GM23248 (cell line): ENCODE results near the gene BAX.

Experiments used
- EZH2 ChIP-seq: fragments of 200-600 bp; sonication (generic); IDR thresholded peaks from 2 replicates; pipeline ENCODE4 v1.6.1; 2018; ENCODE audit warnings: antibody characterized with exemption, mild to moderate bottlenecking; ENCODE audit not compliant: insufficient read depth, poor library complexity, severe bottlenecking
- EZH2phosphoT487 ChIP-seq: fragments of 200-600 bp; sonication (generic); IDR thresholded peaks from 2 replicates; pipeline ENCODE4 v1.6.1; 2018; ENCODE audit warnings: antibody characterized with exemption, moderate library complexity, mild to moderate bottlenecking, low read depth; ENCODE audit not compliant: insufficient read depth

DNA sequence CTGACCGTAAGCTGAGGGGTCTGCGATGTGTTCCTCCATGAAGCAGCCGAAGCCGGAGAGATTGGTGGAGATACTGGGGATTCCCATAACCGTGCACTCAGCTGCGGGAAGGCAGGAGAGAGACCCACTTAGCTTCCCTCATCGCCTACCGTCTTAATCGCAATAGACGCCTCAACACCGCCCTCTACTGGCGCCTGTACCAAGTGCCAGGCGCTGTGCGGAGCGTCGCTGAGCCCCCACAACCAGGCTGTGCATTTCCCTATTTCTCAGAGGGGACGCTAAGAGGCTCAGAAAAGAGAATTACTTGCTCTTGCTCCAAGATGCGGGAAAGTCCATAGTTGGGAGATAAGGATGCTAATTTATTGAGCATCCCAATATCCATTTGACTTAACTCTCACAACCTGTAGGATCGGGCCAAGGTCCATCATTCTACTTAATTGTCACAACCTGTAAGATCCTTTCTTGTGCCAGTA, 16.3 kb downstream of the BAX start:
- TF ChIP-seq EZH2 (no peak), EZH2phosphoT487 (no peak)
